HG02840 (cell line): Measurements from ENCODE around the gene DCAF5.

Source experiments
- ATAC-seq: cut with Tn5 transposase; IDR thresholded peaks from one replicate; pipeline ENCODE4 v1.9.1; 2021; ENCODE audit warnings: mild to moderate bottlenecking, moderate library complexity, moderate number of reproducible peaks; ENCODE audit not compliant: unreplicated experiment, low FRiP score

The DCAF5 gene

DNA sequence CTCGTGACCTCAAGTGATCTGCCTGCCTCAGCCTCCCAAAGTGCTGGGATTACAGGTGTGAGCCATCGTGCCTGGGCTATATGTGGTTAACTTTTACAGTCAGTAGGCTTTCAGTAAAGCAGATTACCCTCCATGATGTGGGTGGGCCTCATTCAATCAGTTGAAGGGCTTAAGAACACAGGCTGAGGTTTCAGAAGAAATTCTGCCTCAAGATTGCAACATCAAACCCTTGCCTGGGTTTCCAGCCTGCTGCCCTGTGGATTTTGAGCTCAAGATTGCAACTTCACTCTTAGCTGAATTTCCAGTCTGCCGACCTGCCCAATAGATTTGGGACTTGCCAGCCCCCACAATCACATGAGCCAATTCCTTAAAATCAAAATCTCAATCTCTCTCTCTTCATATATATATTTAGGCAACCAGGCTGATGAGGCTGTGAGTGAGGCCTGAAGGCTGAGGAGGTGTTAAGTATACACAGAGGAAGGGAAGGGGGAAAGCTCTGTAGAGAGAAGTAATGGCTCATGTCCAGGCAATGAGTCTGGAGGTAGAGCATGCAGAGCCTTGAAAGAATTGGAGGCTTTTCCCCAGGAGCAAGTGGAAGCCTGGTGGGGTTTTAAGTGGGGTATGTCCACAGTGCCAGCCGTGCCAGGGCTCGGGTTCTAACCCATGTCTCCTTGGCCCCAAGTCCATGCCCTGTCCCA lies 140.5 kb downstream of the DCAF5 start:
- no peak for ATAC-seq

DNA sequence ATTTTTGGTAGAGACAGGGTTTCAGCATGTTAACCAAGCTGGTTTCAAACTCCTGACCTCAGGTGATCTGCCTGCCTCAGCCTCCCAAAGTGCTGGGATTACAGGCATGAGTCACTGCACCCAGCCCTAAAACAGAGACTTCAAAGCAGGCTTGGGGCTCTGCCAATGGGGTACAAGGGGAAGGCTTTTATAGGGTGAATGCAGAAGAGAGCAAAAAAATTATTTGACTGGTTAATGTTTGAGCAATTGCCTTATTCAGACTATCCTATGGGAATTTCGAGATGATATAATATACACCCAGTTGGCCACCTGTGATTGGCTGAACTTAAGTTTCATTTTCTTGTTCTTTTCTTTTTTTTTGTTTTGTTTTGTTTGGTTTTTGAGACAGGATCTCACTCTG lies 142.3 kb downstream of the DCAF5 start:
- ATAC-seq: no peak

DNA sequence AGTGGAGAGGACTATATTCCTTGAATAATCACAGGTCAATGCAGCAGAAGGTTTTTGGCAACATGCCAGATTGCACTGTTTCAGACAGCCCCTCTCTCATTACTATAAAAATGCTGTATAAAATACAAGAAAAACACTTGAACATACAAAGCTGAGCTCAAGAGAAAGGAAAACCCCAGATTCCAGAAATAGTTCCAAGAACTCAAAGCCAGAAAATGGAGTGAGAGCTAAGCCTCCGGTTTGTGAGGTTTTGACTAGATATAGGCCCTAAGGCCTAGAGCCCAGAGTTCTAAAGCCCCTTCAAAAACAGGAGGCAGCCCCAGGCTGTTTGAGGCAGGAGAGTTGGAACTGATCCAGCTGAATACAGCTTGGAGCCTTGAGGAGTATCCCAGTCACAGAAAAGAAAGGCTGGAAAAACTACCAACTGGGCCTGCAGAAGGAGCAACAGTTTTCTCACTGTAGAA lies 144.5 kb downstream of the DCAF5 start:
- no peak for ATAC-seq

DNA sequence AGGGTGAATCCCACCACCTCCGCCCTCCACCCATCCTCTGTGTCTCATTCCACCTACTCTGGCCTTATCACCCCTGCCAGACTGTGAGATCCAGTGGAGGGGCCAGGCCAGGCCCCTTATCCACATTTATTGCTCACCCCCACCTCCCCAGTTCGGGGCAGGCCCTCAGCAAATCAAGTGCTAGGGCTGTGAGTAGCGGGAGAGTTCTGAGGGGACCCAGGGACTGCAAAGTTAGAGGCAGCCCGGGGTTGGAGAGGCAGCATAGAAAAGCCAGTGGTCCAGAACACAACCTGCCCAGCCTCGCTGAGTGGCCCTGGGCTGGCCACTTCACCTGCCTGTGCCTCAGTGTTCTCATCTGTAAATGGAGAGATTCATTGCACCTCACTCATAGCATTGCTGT lies 146.6 kb downstream of the DCAF5 start:
- no peak for ATAC-seq

DNA sequence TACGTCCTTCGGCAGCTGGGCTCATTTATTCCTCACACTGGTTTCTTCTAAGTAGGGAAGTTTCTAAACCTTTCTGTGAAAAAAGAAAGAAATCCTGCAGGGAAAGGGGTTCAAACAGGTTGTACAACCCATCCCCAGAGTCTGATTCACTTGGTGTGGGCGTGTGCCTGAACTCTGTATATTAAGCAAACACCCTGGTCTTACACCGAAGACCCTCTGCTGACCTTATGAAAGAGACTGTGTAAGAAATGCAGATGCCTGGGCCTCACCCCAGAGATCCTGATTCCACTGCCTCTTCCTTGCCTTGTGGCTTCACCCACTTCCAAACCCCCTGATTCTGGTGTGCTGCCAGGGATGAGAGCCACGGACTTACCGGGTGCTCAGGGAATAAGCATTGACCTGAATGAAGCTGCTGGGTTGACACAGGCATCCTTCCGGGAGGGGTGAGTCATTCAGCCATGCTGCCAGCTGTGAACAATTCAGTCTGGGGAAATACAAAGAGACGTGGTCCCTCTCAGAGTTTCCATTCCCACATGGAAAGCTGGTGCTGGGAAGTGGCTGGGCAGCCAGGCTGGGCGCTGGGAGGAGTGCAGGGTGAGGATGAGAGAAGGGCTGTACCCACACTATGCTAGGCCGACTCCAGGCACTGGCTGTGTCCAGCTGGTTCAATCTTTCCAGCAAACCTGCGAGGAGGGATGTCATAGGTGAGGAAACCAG lies 147.3 kb downstream of the DCAF5 start:
- no peak for ATAC-seq

DNA sequence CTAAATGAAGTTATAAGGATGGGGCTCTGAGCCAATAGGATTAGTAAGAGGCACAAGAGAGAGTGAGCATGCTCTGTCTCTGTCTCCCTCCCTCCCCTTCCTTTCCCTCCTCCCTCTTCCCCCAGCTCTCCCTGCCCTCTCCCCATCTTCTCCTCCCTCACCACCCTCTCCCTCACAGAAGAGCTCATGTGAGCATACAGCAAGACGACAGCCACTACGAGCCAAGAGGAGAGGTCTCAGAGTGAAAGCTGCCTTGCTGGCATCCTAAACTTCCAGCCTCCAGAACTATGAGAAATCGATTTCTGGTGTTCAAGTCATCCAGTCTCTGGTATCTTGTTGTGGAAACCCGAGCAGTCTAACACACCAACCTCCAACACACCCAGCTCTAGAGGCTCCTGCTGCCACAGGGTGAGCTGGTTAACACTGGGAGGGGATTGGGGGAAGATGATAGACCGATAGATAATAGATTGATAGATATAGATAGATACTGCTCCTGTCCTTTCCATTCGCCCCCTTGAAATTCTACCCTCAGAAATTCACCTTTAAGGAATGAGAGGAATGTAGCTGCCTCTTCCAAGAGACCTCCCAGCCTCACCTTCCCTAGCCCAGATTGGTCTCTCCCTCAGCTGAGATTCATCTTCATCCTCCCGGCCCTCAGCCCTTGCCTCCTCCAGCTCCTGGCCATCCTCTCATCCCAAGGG lies 148.0 kb downstream of the DCAF5 start:
- no peak for ATAC-seq

DNA sequence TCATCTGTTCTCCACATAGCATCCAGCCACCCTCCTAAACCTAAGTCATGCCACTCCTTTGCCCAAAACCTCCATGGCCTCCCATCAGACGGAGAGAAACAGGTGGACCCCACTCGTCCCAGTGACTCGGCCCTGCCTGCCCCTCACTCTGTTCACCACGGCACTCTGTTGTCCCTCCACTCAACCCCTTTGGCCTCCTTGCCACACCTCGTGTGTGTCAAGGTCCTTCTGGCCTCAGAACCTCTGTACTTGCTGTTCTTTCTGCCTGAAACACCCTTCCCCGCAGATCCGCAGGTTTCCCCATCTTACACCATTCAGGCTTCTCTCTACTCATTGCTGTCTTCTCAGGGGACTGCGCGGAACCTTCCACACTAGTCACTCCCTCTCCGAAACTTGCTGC lies 149.3 kb downstream of the DCAF5 start:
- no peak for ATAC-seq

DNA sequence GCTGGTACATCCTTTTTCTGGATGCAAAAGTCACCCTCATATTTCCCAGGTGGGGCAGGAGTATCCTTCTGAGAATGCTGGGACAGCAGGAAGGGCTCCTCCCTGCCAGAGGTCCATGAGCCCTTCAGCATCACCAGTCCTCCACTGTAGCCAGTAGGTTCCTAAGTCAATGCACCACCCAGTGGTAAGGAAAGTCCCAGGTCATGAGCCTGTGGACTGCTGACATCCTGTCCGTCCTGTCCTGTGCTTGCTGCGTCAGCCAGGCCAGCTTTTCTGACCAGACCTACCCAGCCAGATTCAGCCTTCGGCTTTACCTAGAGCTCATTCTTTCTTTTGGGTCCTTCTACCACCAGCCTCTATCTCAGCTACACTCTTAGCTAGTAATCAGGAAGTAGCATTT lies 150.8 kb downstream of the DCAF5 start:
- ATAC-seq: no peak

DNA sequence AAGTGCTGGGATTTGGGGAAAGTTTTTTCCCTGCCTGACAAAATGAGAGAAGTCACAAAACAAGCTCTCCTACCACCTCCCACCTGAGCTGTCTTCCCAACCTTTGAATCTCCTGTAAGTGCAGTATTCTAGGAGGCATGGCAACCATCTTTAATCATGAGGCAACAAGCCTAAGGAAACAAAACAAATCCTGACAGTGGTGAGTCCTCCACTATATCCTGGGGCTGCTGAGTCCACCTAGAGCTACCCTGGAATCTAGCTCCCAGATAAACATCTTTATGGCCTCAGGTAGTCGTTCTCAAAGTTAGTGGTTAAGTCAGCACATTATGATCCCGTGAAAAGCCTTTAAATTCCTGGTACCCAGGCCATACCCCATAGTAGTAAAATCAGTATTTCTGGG lies 151.5 kb downstream of the DCAF5 start:
- ATAC-seq: no peak
